C4-2B (cell line): ENCODE results near the gene ATOSA.

ENCODE experiments used
- CTCF ChIP-seq: fragments of 450-650 bp; conservative IDR thresholded peaks from 2 replicates; pipeline ENCODE4 v1.5.1; 2017; ENCODE audit warnings: mild to moderate bottlenecking
- ZFX ChIP-seq: fragments of 450-650 bp; IDR thresholded peaks from 2 replicates; pipeline ENCODE4 v1.6.1; 2017

DNA sequence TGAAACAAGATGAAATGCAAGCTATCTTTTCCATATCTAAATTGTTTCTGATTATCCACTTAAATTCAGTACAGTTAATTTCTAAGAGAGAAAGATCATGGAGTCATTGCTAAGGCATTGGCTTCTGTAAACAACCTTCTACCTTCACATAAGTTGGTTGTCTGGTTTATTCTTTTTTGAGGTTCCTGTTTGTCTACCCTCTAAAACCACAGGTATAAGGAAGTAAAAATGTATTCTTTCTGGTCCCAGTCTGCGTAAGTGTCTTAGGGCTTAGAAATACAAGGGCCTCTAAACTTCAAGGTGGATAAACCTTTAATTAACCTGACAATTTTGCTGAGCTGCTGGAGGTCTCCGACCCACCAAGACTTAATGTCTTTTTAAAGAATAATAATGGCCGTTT is 3.6 kb upstream of the ATOSA start:
- TF ChIP-seq CTCF (no peak), ZFX (no peak)
